T-helper 2 cell (primary cell): ENCODE data around the gene TMA7.
A peak's percentile ranks its signal among the peaks of the same experiment; 100 is the strongest.

Experiments used
- DNase-seq, 5 experiments: peaks; one replicate each; pipeline versions ENCODE4 v3.0.0 to v3.0.0-alpha.2; 2012 to 2022

Gene TMA7

GRCh38 chr3:48409291-48410201 is 30.5 kb upstream of the TMA7 start:
- peak in 1 of 5 experiments; percentile 2 for DNase-seq

- DNase-seq, result peak in 1 of 5 experiments; percentile 2
These were observed 29.6 kb upstream of the TMA7 start for GRCh38 chr3:48410205-48411040.

- DNase-seq, result no peak
These were observed 28.9 kb upstream of the TMA7 start for GRCh38 chr3:48411041-48411588.

DNA sequence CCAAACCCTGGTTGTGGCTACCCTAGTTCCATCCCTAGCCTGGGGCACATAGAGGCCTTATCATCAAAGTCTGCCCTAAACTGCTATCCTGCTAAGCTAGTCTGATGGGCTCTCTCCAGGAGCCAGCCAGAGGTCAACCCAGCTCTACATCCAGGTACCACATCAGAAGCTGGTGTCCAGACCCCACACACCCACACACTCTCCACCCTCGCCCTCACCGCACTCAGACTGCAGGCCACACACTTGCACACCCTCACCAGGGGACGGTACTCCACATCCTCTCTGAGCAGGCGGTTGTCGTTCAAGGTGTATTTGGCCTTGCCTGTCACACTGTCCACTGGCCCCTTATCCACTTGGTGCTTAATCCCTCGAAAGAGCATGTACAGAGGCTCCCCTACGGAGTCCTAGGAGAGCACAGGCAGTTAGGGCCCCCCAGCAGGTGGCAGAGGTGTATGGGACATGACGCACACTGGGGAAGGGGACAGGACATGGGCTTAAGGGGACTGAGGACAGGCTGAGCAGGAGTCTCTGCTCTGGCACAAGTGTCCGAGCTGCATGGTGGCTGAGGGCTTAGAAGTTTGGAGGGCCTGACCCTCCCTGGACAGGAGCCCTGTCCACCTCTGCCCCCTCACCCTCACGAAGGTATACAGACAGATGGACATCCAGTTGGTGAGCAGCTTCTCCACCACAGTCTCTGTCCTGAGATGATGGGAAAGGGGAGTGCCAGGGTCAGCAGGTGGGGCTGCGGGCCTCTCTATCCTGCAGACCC is 28.3 kb upstream of the TMA7 start:
- DNase-seq, result peak in 1 of 5 experiments; percentile 3

DNA sequence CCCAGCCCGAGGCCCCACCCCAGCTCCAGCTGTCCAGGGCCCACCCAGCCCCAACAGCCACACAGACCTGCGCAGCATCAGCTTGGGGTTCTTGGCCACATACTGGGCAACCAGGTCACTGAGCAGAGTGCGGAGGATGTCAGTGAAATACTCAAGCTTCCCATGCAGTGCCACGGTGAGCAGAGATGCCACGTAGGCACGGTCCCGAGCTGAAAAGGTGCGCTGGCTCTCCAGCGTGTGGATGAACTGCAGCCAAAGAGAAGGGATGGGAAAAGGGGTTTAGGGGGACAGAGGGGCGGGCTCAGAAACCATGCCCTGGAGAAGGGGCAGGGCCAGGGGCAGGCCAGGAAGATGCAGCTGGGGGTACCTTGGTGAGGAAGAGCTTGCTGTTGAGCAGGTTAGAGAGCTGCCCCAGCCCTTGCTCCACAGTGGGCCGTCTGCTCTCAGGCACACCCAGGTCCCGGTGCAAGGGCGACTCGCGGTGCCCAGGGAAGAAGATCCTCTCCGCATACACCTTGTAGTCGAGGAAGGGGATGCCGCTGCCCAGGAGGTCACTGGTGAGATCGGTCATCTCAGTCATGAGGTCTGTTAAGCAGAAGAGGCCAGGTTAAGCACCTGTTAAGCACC is 27.6 kb upstream of the TMA7 start:
- DNase-seq, result no peak

DNA sequence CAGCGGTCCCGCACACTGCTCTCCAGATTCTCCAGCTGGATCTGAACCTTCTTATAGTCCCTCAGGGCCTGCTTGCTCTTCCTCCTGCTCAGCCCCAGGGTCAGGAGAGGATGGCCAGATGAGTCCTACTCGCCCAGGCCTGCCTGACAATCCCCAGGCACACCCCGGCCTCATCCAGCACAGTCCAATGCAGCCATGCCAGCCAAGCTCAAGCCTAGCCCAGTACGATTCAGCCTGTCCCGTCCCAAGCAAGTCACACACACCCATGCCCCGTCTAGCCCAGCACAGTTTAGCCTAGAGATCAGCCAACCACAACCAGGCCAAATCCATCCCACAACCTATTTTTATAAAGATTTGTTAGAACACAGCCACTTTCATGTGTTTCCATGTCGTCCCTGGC is 27.0 kb upstream of the TMA7 start:
- DNase-seq, result no peak

DNA sequence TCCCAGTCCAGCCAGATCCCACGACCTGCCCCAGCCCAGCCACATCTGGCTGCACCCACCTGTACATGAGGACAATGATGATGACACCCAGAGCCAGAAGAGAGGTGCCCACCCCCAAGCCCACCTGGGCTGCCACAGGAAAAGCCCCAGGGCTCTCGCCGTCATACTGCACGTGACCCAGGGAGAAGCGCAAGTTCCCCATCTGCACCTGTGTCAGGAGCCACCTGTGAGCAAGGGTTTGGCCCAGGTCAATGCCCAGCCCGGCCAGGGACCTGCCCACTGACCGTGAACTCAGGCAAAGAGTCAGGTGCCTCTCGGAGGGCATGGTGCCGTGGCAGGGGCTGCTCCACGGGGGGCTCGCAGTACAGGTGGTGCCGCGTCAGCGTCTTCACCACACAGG is 26.4 kb upstream of the TMA7 start:
- DNase-seq, result no peak

DNA sequence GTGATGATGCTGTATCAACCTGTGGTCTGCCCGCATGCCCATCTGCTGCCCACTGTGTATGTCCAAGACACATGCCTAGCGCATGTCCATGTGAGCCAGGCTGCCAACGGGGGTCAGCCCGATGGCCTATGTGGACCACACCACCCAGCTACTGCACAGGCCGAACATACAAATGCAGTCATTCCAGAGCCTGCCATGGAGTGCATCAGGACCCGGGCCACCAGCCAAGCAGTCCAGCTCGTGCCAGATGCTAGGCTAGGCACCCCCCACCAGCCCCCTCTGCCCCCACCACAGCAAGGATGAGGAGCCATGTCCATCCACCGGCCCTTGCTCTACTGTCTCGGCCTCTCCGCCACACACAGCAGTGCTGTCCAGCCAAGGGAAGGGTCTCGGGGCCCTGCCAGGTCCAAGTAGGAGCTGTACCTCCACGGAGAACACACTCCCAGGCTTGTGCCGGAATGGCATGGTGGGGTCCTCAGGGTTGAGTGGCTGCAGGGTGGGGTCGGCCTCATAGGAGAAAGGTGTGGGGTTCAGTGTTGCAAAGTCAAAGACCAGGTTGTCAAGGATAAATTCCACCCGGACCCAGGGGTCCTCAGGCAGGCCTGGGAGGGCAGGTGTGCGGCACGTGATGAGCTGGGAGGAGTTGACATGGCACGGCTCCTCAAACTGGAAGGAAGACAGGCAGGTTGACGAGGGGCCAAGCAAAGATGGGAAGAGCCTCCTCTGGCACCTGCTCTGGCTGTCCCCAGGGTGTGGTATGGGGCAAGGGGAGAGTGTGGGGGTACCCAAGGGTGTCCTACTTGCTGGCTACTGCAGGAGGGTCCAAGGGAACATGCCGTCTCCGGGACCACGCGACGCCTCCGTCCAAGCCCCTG is 25.4 kb upstream of the TMA7 start:
- DNase-seq, result no peak

DNA sequence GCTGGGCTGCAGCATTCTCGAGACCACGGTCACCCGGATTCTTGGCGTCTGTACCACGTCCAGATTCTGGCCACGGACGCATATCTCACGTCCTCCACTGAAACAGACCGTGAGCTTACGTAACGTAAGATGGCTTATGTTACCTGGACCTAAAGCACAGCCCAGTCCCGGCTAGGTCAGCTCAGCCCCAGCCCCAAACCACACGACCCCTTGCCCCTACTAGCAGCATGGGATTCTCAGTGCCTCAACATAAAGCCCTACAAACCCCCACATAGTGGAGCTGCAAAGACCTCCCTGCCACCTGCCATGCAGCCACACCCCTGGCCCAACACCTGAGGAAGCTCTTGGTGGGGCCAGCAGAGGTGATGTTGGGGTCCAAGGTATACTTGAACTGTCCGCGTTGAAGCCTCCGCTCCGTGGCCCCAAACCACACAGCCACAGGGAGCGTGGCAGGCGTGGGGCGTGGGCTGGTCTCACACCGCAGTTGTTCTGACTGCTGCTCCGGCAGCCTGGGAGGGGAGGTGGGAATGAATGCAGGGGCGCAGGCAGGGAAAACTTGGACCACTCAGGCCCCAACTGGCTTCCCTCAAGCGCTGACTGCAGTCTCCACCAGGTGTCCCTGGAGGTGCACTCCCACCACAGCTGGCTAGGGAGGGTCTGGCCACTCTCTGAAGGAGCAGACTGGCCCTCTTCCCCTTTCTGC is 24.7 kb upstream of the TMA7 start:
- no peak for DNase-seq

DNA sequence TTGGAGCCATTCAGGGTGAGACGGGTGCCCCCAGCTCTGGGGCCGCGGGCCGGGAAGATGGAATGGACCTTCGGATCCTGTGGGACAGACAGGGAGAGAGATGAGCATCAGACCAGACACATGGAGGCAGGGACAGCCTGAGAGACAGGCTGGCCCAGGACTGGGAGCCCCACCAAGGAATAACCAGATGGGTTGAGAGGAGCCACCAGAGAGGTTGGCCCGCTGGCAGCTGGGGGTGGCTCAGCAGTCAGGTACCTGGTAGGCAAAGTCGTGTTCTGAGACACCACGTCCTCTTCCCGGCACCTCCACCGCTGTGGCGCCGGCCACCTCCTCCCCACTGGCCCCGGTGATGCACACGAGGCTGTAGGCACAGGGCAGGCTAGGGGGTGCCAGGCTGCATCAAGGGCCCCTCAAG is 24.0 kb upstream of the TMA7 start:
- DNase-seq, result no peak

DNA sequence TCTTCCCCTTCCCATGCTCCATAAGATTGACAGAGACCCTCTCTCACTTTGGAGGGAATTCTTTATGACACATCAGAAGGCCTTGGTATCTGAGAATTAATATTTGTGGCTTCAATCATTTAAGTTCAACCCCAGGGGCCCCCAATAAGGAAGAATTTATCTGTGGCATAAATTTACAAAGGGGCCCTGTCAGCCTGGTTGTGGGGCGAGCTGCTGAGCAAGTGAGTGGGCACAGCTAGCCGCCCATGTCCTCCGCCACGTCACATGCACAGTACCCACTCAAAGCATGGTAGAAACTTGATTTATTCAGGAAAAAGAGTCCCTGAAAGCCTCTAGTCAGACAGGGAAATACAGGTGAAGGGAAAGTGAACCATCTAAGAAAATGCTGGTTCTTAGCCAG is 23.5 kb upstream of the TMA7 start:
- DNase-seq, result no peak

DNA sequence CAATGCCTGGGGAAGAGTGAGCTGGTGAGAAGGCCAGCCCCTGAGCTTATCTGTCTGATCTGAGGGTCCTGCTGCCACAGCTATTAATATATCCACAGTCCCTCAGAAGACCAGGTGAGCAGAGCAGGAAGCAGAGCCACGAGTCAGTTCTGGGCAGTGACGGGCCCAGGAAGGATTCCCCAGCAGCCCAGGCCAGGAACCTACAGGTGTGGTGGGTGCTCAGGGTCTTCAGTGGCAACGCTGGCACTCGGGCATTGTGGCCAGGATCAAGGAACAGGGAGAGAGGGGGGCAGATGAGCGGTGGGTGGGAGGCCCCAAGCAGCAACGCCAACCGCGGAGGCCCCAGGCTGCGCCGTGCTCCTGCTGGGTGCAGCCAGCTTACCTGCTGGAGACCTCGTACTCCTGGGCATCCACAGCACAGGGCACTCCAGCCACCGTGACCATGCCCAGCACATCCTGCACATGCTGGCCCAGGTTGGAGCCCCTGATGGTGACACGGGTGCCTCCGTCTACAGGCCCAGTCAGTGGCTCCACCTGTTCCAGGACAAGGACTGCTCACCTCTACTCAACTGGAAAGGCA is 22.4 kb upstream of the TMA7 start:
- DNase-seq, result no peak

- no peak for DNase-seq
These were observed 21.9 kb upstream of the TMA7 start for GRCh38 chr3:48418140-48418539.

GRCh38 chr3:48418651-48419050 is 21.4 kb upstream of the TMA7 start:
- no peak for DNase-seq

DNA sequence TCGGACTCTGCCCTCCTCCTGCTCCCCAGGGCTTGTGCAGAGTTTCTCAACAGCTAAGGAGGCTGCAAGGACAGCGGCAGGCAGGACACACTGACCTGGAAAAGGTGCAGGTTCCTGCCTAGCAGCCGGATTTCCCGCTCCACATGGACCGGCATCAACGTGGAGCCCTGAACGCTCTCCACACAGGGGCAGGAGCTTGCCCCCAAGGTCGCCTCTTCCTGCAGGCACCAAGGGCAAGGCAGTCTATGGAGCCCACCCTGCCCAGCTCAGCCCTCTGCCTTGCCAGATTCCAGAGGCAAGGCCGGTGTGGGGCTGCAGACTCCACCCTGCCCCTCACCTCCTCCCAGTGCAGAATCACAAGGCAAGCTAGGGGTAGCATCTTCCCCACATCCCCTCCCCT is 20.9 kb upstream of the TMA7 start:
- no peak for DNase-seq

DNA sequence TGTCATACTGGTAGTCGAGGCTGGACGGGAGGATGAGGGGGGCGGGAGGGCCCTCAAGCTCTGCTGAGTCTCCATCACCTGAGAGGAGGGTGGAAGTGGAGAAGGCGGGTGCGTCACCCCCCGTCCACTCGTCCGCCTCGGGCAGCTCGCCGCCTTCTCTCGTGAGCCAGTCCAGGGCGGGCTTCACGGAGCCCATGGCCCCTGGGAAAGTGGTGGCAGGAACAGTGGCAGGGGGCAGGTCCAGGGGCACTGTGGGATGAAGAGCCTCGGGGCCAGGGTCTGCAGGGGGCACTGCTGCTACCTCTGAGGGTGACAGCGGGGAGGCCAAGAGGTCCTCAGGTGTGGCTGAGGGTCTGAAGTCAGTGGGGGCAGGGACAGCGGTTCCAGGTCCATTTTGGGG is 20.5 kb upstream of the TMA7 start:
- no peak for DNase-seq

DNA sequence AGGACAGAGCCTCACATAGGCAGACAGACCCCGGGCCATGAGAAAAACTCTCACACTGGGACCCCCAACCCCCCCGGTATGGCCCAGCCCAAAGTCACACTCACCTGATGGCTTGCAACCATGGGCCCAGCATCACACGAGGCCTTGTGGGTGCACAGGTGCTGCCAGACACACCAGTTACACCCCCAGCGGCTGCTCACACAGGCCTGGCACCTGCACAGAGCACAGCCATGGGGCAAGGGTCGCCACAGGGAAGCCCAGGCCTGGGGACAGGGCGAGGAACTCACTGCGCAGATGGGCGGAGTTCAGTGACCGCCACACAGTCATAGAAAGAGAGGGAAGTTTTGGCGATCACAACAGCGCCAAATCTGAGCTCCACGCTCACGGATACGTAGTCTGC is 19.5 kb upstream of the TMA7 start:
- DNase-seq, result no peak

DNA sequence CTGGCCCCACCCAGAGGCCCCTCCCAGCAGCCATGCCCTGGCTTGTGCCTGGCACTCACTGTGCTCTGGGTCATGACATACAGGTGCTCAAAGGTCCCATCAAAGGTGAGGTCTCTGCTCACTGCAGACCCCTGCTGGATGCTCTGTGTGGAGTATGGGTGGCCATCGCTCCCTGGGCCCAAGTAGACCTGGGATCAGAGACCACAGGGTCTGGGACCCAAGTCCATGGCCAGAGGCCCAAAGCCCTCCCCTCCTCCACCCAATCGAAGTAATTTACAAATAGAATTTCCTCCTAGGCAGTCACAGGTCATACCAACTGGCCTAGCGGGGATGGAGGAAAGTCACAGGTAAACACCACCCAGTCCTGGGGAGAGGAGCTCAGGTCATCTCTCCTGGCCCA is 17.8 kb upstream of the TMA7 start:
- DNase-seq, result no peak

DNA sequence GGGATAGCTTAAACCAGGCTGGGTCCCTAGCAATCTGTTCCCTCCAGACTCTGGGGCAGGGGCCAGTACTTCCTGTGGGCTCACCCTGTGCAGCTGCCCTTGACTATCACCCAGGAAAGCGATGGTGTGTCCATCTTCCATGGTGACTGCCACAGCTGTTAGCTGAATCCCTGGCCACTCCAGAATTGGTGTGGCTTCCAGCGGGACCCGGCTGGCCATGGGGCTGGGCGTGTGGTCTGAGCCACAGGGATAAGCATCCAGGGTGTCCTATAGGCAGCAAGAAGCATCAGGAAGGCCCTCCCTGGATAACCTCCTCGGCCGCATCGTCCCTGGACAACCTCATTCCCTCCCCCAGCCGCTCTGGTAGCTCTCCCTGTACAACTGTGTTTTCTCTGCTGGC is 17.4 kb upstream of the TMA7 start:
- no peak for DNase-seq

- DNase-seq, result no peak
These were observed 16.7 kb upstream of the TMA7 start for GRCh38 chr3:48423241-48423882.
